ENCODE data around the gene HDC. TPM values are rescaled to one million over a fixed set of nuclear protein-coding genes. Genes with fewer than 3 reads are reported as not detected.

The HDC gene
- total RNA-seq, 4 donors from 2014 or later = 1.4 to 8.8 (median 3.3) TPM; not detected in 1

- TF ChIP-seq, protein P1, sequence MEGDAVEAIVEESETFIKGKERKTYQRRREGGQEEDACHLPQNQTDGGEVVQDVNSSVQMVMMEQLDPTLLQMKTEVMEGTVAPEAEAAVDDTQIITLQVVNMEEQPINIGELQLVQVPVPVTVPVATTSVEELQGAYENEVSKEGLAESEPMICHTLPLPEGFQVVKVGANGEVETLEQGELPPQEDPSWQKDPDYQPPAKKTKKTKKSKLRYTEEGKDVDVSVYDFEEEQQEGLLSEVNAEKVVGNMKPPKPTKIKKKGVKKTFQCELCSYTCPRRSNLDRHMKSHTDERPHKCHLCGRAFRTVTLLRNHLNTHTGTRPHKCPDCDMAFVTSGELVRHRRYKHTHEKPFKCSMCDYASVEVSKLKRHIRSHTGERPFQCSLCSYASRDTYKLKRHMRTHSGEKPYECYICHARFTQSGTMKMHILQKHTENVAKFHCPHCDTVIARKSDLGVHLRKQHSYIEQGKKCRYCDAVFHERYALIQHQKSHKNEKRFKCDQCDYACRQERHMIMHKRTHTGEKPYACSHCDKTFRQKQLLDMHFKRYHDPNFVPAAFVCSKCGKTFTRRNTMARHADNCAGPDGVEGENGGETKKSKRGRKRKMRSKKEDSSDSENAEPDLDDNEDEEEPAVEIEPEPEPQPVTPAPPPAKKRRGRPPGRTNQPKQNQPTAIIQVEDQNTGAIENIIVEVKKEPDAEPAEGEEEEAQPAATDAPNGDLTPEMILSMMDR (IDR thresholded peaks at IDR 0.05; ENCODE audit: low read depth) = no peak
These were observed 29.7 kb downstream of the HDC start for GRCh38 chr15:50235794-50236193.

GRCh38 chr15:50234764-50235163, 30.8 kb downstream of the HDC start:
- TF ChIP-seq, protein P1 (IDR thresholded peaks at IDR 0.05; ENCODE audit: low read depth) = no peak

- TF ChIP-seq, protein P1 (IDR thresholded peaks at IDR 0.05; ENCODE audit: low read depth) = no peak
These were observed 32.3 kb downstream of the HDC start for GRCh38 chr15:50233192-50233736.

DNA sequence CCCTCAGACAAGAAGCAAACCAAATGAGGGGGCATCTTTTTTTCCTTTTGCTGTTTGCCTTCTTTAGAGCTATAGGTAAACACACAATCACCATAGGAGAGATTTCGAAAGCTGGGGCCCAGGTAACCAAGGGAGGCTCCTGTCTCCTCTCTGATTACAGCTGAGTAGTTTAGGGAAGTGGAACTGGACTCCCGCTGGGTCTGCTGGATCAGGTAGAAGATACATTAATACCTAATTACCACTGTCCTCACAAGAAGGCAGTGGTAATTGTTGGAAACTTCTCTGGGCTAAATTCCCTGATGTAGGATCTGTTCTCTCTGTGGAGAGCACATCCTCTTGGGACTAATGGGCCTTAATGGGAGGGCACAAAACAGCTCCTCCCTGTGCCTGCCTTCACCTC, 32.7 kb downstream of the HDC start:
- TF ChIP-seq, protein P1 (IDR thresholded peaks at IDR 0.05; ENCODE audit: low read depth) = no peak

GRCh38 chr15:50231761-50232160, 33.8 kb downstream of the HDC start:
- TF ChIP-seq, protein P1 (IDR thresholded peaks at IDR 0.05; ENCODE audit: low read depth) = no peak

GRCh38 chr15:50229336-50229735, 36.2 kb downstream of the HDC start:
- TF ChIP-seq, protein P1 (IDR thresholded peaks at IDR 0.05; ENCODE audit: low read depth) = no peak

DNA sequence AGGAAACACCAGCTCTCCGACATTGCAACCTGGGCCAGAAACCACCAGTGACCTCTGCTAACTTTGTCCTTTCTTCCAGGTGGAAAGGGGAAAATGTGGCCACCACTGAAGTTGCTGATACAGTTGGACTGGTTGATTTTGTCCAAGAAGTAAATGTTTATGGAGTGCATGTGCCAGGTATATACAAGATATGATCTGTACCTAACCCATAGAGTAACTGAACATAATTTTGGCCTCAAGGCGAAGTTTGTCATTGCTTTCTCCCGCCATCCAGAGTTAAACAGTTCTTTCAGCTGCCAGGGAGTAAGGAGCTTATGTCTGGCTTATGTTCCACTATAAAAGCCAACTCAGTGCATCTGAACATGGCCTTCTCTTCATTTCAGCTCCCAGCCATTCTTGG, 36.7 kb downstream of the HDC start:
- TF ChIP-seq, protein P1 (IDR thresholded peaks at IDR 0.05; ENCODE audit: low read depth) = no peak

All from subcutaneous adipose tissue (tissue), 4 donors.